ENCODE data around the gene EDAR. TPM values are rescaled to one million over a fixed set of nuclear protein-coding genes. Genes with fewer than 3 reads are reported as not detected.

Gene EDAR
- total and polyA plus RNA-seq, 2 of the 8 experiments (the other 6 are each of a cell fraction or from before 2014, with no cell fraction given), result not detected

DNA sequence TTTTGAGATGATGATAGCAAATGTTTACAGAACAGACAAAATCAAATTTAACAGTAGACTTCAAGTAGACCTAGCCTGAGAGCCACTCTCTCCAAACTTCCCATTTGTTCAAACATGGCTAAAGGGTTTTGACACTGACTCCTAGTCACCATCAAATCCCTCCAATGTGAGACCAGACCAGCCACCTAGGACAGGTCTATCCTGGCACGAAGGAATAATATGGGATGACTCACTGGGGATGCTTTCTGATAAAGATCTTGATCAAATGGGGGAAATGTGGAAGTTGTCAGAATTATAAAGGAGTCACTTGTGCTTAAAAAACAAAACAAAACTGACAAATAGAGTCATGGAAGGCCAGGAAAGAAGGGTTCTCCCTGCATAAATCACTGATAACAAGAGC lies 95.7 kb downstream of the EDAR start (continued):
- TF ChIP-seq, protein P1, sequence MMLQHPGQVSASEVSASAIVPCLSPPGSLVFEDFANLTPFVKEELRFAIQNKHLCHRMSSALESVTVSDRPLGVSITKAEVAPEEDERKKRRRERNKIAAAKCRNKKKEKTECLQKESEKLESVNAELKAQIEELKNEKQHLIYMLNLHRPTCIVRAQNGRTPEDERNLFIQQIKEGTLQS (IDR thresholded peaks at IDR 0.05; ENCODE audit: insufficient read depth, low read depth, low read length), result no peak

Data from H1 (cell line).